ENCODE measurements around the gene ADI1.
"Not testable (repeated sequence)": the region's sequence is repeated elsewhere in the genome, so short reads cannot be mapped to it uniquely, and the experiment has no call there.

Gene ADI1

GRCh38 chr2:3451926-3452671 is 67.2 kb downstream of the ADI1 start:
- H3K27ac ChIP-seq (ENCODE audit: low read depth, low read length, severe bottlenecking): no peak overlapping the region
- H3K36me3 ChIP-seq (ENCODE audit: control insufficient read depth, insufficient read depth, low read length): peaks cover 38% of the 10 kb centered on the region
- no peak overlapping the region for H3K4me3 ChIP-seq (ENCODE audit: extremely low read depth, insufficient read depth, low read length, poor library complexity, severe bottlenecking)
- no peaks in the 10 kb centered on the region for H3K9me3 ChIP-seq (ENCODE audit: control insufficient read depth, low read length)
- 85 to 93% methylated on average over 12 to 16 of the region's 17 CpGs for WGBS, 2 experiments (ENCODE audit: insufficient coverage in 2 of 2)
- H3K4me1 ChIP-seq (ENCODE audit: control insufficient read depth, insufficient read depth, low read length, poor library complexity, severe bottlenecking): peaks cover 3% of the 10 kb centered on the region

- Histone ChIP-seq H3K4me1 (ENCODE audit: control insufficient read depth, insufficient read depth, low read length, poor library complexity, severe bottlenecking) (peaks cover 3% of the 10 kb centered on the region), H3K9me3 (ENCODE audit: control insufficient read depth, low read length) (no peaks in the 10 kb centered on the region), H3K27ac (ENCODE audit: low read depth, low read length, severe bottlenecking) (no peak overlapping the region), H3K4me3 (ENCODE audit: extremely low read depth, insufficient read depth, low read length, poor library complexity, severe bottlenecking) (no peak overlapping the region), H3K36me3 (ENCODE audit: control insufficient read depth, insufficient read depth, low read length) (peaks cover 39% of the 10 kb centered on the region)
- 84 to 93% methylated on average over 4 of the region's 4 CpGs for WGBS, 2 experiments (ENCODE audit: insufficient coverage in 2 of 2)
Observed at GRCh38 chr2:3451169-3451568, 68.2 kb downstream of the ADI1 start.

GRCh38 chr2:3450385-3451010 is 68.8 kb downstream of the ADI1 start:
- Histone ChIP-seq H3K4me1 (ENCODE audit: control insufficient read depth, insufficient read depth, low read length, poor library complexity, severe bottlenecking) (peaks cover 3% of the 10 kb centered on the region), H3K27ac (ENCODE audit: low read depth, low read length, severe bottlenecking) (no peak overlapping the region), H3K9me3 (ENCODE audit: control insufficient read depth, low read length) (no peaks in the 10 kb centered on the region), H3K36me3 (ENCODE audit: control insufficient read depth, insufficient read depth, low read length) (peaks cover 44% of the 10 kb centered on the region), H3K4me3 (ENCODE audit: extremely low read depth, insufficient read depth, low read length, poor library complexity, severe bottlenecking) (no peak overlapping the region)
- WGBS, 2 experiments (ENCODE audit: insufficient coverage in 2 of 2): 89 to 93% methylated on average over 15 of the region's 16 CpGs

GRCh38 chr2:3449936-3450335 is 69.4 kb downstream of the ADI1 start:
- WGBS, 2 experiments (ENCODE audit: insufficient coverage in 2 of 2): 98% methylated on average over 10 to 11 of the region's 11 CpGs
- H3K9me3 ChIP-seq (ENCODE audit: control insufficient read depth, low read length): no peaks in the 10 kb centered on the region
- peaks cover 3% of the 10 kb centered on the region for H3K4me1 ChIP-seq (ENCODE audit: control insufficient read depth, insufficient read depth, low read length, poor library complexity, severe bottlenecking)
- peaks cover 49% of the 10 kb centered on the region for H3K36me3 ChIP-seq (ENCODE audit: control insufficient read depth, insufficient read depth, low read length)
- H3K4me3 ChIP-seq (ENCODE audit: extremely low read depth, insufficient read depth, low read length, poor library complexity, severe bottlenecking): no peak overlapping the region
- H3K27ac ChIP-seq (ENCODE audit: low read depth, low read length, severe bottlenecking): no peak overlapping the region

- H3K4me1 ChIP-seq (ENCODE audit: control insufficient read depth, insufficient read depth, low read length, poor library complexity, severe bottlenecking): peaks cover 3% of the 10 kb centered on the region
- H3K36me3 ChIP-seq (ENCODE audit: control insufficient read depth, insufficient read depth, low read length): peaks cover 53% of the 10 kb centered on the region
- H3K9me3 ChIP-seq (ENCODE audit: control insufficient read depth, low read length): no peaks in the 10 kb centered on the region
- no peak overlapping the region for H3K4me3 ChIP-seq (ENCODE audit: extremely low read depth, insufficient read depth, low read length, poor library complexity, severe bottlenecking)
- 94 to 98% methylated on average over 10 of the region's 13 CpGs for WGBS, 2 experiments (ENCODE audit: insufficient coverage in 2 of 2)
- H3K27ac ChIP-seq (ENCODE audit: low read depth, low read length, severe bottlenecking): no peak overlapping the region
Observed at GRCh38 chr2:3449086-3449485, 70.2 kb downstream of the ADI1 start.

GRCh38 chr2:3448441-3448911 is 70.9 kb downstream of the ADI1 start:
- not testable (repeated sequence) for H3K4me1 ChIP-seq (ENCODE audit: control insufficient read depth, insufficient read depth, low read length, poor library complexity, severe bottlenecking); H3K27ac ChIP-seq (ENCODE audit: low read depth, low read length, severe bottlenecking); H3K4me3 ChIP-seq (ENCODE audit: extremely low read depth, insufficient read depth, low read length, poor library complexity, severe bottlenecking); H3K9me3 ChIP-seq (ENCODE audit: control insufficient read depth, low read length)
- H3K36me3 ChIP-seq (ENCODE audit: control insufficient read depth, insufficient read depth, low read length): peaks cover 56% of the 10 kb centered on the region
- 95% methylated on average over 22 to 31 of the region's 35 CpGs for WGBS, 2 experiments (ENCODE audit: insufficient coverage in 2 of 2)

- H3K36me3 ChIP-seq (ENCODE audit: control insufficient read depth, insufficient read depth, low read length): peaks cover 58% of the 10 kb centered on the region
- no peaks in the 10 kb centered on the region for H3K4me1 ChIP-seq (ENCODE audit: control insufficient read depth, insufficient read depth, low read length, poor library complexity, severe bottlenecking)
- H3K9me3 ChIP-seq (ENCODE audit: control insufficient read depth, low read length): no peaks in the 10 kb centered on the region
- no peak overlapping the region for H3K4me3 ChIP-seq (ENCODE audit: extremely low read depth, insufficient read depth, low read length, poor library complexity, severe bottlenecking)
- 91 to 95% methylated on average over 3 to 5 of the region's 9 CpGs for WGBS, 2 experiments (ENCODE audit: insufficient coverage in 2 of 2)
- H3K27ac ChIP-seq (ENCODE audit: low read depth, low read length, severe bottlenecking): no peak overlapping the region
Observed at GRCh38 chr2:3447789-3448317, 71.5 kb downstream of the ADI1 start.
